NOMO-1 treated with dmso at 0.1 percent for 144 hours (cell line): ENCODE data around the gene OSBP2.

ENCODE experiments used
- DNase-seq: peaks from one replicate; lab custom pipeline; 2025; ENCODE audit not compliant: unreplicated experiment; lab: John Stamatoyannopoulos, UW

OSBP2 gene

DNA sequence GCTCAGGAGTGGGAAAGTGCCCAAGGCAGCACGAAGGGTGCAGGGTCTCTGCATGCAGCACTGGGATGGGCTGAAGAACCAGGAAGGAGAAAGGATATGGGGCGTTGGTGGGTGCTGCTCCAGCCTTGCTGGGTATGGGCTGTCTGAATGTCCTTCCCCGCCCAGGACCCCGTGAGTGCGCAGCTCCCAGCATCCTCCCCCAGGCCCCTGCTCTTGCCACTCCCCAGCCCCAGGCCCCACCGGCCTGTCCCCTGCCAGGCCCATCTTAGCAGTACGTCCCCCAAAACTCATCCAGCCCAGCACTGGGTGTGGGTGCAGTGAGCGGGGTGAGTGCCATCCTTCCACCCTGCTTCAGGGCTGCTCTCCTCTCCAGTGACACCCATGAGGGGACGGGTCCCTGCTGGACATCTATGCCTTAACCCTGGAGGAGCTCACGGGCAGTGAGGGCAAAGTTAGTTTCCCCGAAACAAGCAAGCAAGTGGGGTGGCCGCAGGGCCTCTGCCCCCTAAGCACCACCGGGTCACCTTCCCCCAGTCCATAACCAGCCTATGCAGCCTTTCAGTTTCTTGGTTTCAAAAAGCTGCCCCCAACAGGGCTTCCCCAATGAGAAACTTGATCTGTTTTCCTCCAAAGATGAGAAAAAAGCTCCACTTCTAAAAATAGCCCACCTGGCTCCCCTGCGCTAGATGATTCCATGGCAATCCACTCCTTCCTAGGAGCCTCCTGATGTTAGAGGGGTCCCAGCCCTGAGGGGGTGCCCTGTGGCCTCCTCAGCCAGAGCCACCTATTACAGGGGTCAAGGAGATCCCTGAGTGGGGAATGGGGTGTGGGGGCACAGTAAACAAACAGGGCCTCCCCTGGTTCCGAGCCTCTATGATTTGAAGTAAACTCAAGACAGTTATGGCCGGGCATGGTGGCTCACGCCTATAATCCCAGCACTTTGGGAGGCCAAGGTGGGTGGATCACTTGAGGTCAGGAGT, 170.1 kb downstream of the OSBP2 start:
- DNase-seq: no peak

GRCh38 chr22:30865656-30866055, 171.0 kb downstream of the OSBP2 start:
- no peak for DNase-seq

GRCh38 chr22:30866216-30866615, 171.5 kb downstream of the OSBP2 start:
- no peak for DNase-seq

- DNase-seq: no peak
Observed at GRCh38 chr22:30866811-30867271, 172.2 kb downstream of the OSBP2 start.

GRCh38 chr22:30867746-30868662, 173.3 kb downstream of the OSBP2 start:
- no peak for DNase-seq

DNA sequence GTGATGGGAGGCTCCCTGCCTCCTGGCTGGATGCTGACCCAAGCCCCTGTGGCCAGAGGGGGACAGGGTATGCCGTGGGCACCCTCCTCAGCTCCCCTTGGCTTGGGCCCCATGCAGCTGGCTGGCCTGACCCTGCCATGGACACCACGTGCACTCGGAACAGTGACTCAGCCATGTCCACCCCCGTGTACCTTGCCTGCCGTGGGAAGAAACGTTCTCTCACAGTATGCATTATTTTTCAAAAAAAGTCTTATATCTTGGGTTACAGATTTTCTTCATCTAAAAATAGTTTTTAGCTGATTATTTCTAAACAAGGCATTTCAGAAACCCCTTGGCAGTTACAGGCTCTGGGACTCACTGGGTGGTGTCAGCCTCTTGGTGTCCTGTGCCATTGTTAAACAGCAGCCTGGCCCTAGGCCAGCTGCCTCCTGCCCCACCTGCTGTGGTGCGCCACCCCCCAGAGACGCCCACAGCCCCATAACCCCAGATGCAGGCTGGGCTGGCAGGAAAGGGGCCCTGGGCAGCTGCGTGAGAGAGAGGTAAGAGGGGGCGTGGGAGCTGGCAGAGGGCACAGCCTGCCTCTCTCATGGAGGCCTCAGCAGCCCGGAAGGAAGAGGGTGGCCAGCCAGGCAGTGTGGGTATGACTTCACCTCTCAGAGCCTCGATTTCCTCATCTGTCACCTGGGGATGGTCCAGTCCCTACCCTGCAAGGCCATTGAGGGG, 174.2 kb downstream of the OSBP2 start:
- no peak for DNase-seq

- DNase-seq: no peak
Observed at GRCh38 chr22:30869667-30870395, 175.2 kb downstream of the OSBP2 start.

DNA sequence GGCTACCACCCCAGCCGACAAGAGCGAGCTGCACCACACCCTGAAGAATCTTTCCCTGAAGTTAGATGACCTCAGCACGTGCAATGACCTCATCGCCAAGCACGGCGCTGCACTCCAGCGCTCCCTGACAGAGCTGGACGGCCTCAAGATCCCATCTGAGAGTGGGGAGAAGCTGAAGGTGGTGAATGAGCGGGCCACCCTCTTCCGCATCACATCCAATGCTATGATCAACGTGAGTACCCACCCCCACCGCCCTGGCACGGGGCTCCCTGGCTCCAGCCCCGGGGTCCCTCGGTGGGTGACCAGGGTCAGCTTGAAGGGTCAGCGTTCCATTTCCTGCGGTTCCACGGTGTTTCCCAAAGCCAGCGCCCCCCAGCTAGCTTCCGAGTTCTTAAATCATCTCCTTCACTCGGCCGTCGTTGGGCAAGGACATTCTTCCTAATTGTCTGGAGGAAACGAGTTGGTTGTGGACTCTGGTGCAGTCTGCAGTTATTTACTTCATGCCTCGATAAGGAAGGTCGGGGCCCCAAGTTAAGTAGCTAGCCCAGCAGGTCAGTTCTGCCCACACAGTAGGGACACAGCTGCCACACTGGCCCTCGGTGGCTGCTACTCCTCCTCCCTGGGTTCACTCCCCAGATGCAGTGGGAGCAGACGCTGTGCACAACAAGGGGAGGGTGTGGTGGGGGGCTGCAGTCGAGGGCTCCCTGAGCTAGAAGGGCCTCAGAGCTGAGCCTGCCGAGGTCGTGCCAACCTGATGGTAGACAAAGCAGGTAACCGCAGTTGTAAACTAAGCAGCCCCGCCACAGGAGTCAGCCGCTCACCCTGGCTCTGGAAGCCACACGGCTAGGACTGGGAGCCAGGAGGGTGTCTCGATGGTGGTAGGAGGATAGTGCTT, 176.0 kb downstream of the OSBP2 start:
- DNase-seq: no peak

- DNase-seq: no peak
Observed at GRCh38 chr22:30871391-30872284, 177.0 kb downstream of the OSBP2 start.

- no peak for DNase-seq
Observed at GRCh38 chr22:30872285-30873041, 177.8 kb downstream of the OSBP2 start.

GRCh38 chr22:30873086-30873650, 178.5 kb downstream of the OSBP2 start:
- no peak for DNase-seq

DNA sequence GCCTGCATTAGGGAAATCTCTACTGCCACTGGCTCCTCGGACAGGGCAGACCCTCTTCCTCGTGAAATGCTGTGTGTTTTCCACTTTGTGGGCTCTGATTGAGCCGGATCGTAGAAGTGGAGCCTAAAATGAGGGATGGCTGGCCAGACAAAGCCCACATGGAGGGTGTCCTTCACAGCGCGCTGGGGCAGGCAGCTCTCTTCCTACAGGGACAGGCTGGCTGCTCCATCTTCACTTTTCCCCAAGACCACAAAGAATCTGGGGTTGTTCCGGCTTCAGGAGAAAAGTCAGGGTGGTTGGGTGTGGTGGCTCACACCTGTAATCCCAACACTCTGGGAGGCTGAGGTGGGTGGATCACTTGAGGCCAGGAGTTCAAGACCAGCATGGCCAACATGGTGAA, 179.0 kb downstream of the OSBP2 start:
- no peak for DNase-seq

GRCh38 chr22:30874431-30875370, 180.0 kb downstream of the OSBP2 start:
- no peak for DNase-seq

DNA sequence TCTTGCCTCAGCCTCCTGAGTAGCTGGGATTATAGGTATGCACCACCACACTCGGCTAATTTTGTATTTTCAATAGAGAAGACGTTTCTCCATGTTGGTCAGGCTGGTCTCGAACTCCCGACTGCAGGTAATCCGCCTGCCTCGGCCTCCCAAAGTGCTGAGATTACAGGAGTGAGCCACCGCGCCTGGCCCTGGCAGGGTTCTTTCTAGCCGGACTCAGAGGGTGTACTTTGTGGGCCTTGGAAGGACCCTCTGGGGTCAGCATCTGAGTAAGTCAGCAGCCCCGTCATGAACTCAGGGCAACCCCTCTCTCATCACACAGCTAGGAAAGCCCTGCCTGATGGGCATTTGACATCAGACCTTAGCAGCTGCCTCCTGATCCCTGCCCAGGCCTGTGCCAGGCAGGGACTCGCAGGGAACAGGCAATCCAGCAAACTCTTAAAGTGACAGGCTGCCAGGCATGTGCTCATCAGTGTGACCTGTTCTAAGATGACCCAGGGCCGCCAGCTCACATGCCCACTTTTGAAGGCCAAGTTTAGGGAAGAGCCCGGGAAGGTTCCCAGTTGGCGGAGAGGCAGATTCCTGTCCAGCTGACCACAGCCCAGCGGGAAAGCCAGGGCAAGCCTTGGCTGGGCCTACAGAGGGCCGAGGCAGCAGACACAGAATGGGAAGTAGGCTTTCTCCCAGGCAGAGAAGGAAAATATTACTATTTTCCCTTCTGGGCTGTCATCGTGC, 181.0 kb downstream of the OSBP2 start:
- no peak for DNase-seq

- no peak for DNase-seq
Observed at GRCh38 chr22:30876221-30876751, 181.6 kb downstream of the OSBP2 start.
